ENCODE data around the gene HSP90AB1.

The HSP90AB1 gene

GRCh38 chr6:44246663-44247337 lies at the start of gene HSP90AB1:
Gene HSP90AB1 (plus strand): TSS chr6:44247101. CDS start chr6:44248630, 1,529 bp downstream.
- peak; percentile 92 for DNase-seq (ENCODE audit: low read depth)

- no peak for DNase-seq (ENCODE audit: low read depth)
Measured at GRCh38 chr6:44198684-44199083, 48.2 kb upstream of the HSP90AB1 start.

DNA sequence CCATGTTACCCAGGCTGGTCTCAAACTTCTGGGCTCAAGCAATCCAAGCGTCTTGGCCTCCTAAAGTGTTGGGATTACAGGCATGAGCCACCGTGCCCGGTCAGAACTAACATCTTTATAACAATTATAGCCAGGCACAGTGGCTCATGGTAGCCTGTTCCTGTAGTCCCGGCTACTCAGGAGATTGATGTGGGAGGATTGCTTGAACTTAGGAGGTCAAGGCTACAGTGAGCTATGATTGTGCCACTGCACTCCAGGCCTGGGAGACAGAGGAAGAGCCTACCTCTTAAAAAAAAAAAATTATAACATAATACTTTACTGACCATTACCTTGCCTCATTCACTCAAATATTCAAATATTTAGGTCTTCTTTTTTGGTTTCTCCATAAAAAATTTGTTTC lies 47.0 kb upstream of the HSP90AB1 start:
- DNase-seq (ENCODE audit: low read depth): no peak

DNA sequence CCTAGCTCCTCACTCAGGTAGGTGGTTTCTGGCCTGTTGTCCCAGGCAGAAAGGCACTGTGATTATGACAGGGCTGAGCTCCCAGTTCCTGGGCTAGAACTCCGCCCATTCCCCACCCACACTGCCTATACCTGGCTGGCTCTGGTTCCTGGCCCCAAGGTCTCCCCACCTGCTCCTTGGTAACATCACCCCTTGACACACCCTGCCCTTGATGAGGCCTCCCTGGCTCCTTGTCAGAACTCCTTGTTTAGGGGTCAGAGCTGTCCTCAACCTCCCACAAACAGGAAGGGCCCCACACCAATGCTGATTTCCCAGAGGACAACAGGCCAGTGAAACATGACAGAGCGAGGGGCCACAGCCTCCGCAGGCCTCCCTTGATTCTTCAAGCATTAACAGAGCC lies 45.7 kb upstream of the HSP90AB1 start:
- DNase-seq (ENCODE audit: low read depth): no peak

DNA sequence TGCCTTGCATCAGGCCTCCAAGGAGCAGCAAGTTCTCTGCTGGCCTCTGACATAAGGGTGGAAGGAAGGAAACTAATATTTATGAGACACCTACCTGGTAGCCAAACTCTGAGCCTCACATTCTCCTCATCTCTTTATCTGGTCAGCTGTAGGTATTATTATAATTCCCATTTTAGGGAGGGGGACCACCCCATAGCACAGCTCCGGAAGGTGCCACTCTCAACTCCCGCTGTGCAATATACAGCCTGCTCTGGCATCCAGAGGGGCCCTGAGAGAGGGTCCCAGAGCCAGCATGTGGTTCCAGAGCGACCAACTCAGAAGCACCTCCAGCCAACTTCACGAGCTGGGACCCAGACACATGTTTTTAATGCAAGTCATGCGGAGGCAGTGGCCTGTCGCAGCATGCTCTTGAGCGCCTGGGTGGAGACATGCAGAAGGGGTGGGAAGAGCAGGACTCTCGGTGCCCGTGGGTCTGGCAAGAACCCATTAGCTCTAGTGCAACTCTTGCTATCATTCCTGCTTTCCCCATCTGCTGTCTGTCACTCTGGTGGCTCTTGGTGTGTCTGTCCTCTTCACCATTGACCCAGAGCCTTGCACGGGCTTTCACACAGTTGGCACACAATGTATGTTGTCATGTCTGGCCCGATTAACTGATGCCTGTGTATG lies 45.1 kb upstream of the HSP90AB1 start:
- DNase-seq (ENCODE audit: low read depth): no peak

GRCh38 chr6:44202332-44202971 lies 44.4 kb upstream of the HSP90AB1 start:
- no peak for DNase-seq (ENCODE audit: low read depth)

DNA sequence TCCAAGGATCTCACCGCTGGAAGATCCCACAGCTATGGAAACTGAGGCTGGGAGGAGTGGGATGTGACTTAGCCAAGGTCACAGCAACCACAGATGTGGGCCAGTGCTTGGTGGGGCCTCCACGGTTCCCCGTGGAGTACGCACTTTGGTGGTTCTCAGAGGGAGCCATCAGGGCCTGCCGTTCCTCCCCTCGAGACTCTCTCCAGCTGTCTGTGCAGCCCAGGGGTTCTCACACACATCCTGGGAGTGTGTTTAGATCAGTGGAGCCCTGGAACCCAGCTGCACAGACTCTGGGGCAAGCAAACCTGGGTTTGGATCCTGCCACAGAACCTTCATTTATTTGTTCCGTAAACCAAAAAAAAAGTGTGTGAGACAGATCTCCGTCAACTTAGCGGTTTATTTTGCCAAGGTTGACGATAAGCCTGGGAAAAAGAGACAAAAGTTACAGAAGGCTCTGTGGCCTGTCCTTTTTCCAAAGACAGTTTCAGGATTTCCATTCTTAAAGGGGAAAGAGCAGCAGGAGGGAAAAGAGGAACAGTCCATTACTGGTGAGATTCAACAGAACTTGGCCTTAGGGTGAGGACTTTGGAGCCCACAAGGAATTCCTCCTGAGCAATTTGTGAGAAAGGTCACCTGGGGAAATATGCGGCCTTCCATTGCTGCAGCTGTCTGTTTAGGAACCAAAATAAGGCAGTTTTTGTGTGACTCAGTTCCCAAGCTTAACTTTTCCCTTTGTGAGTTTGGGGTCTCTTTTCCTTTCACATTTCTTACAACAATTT lies 43.7 kb upstream of the HSP90AB1 start:
- DNase-seq (ENCODE audit: low read depth): no peak

- DNase-seq (ENCODE audit: low read depth): no peak
Measured at GRCh38 chr6:44203955-44204354, 42.9 kb upstream of the HSP90AB1 start.

- DNase-seq (ENCODE audit: low read depth): no peak
Measured at GRCh38 chr6:44207966-44208365, 38.9 kb upstream of the HSP90AB1 start.

- DNase-seq (ENCODE audit: low read depth): no peak
Measured at GRCh38 chr6:44211284-44211683, 35.6 kb upstream of the HSP90AB1 start.

DNA sequence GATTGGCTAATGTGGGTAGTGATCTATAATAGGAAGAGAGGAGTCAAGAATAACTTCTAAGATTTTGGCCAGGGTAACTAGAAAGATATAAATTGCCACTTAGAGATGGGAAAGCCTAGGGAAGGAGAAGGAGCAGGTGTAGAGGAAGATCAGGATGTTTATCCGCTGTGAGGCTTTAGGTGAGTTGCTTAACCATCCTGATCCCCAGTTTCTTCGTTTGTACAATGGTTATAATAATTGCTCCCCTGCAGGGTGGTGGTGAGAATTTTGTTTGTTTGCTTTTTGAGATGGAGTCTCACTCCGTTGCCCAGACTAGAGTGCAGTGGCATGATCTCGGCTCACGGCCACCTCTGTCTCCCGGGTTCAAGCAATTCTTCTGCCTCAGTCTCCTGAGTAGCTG lies 32.6 kb upstream of the HSP90AB1 start:
- DNase-seq (ENCODE audit: low read depth): no peak

- DNase-seq (ENCODE audit: low read depth): no peak
Measured at GRCh38 chr6:44216677-44217331, 30.1 kb upstream of the HSP90AB1 start, which contains the start of gene MYMX. Gene MYMX (plus strand): TSS chr6:44216926. CDS start chr6:44217472, 546 bp downstream.

DNA sequence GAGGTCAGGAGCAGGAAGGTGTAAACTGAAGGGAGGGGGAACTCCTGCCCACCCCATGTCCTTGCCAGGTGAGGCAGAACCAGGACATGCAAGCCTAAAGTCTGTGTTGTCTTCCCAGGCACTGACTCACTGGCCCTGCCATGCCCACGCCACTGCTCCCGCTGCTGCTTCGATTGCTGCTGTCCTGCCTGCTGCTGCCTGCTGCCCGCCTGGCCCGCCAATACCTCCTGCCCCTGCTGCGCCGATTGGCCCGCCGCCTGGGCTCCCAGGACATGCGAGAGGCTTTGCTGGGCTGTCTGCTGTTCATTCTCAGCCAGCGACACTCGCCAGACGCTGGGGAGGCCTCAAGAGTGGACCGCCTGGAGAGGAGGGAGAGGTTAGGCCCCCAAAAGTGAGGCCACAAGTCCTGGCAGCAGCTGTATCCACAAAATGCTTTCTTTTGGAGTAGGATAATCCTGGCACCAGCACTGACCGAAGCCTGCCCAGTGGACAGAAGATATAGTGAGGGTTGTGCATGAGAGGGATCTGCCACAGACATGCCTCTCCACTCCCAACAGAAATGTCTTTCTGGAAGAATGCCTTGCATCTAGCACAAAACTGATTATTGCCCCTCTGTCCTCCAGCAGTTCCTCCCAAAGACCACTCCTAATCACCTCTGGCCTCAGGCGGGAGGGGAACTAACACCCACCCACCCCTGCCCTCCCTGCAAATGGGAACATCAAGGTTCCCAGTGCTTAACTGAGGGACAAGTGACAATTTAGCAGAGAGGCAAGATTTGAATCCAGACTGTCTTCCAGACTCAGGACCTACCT lies 29.4 kb upstream of the HSP90AB1 start:
- no peak for DNase-seq (ENCODE audit: low read depth)

GRCh38 chr6:44219053-44219814 lies 27.7 kb upstream of the HSP90AB1 start:
- no peak for DNase-seq (ENCODE audit: low read depth)

DNA sequence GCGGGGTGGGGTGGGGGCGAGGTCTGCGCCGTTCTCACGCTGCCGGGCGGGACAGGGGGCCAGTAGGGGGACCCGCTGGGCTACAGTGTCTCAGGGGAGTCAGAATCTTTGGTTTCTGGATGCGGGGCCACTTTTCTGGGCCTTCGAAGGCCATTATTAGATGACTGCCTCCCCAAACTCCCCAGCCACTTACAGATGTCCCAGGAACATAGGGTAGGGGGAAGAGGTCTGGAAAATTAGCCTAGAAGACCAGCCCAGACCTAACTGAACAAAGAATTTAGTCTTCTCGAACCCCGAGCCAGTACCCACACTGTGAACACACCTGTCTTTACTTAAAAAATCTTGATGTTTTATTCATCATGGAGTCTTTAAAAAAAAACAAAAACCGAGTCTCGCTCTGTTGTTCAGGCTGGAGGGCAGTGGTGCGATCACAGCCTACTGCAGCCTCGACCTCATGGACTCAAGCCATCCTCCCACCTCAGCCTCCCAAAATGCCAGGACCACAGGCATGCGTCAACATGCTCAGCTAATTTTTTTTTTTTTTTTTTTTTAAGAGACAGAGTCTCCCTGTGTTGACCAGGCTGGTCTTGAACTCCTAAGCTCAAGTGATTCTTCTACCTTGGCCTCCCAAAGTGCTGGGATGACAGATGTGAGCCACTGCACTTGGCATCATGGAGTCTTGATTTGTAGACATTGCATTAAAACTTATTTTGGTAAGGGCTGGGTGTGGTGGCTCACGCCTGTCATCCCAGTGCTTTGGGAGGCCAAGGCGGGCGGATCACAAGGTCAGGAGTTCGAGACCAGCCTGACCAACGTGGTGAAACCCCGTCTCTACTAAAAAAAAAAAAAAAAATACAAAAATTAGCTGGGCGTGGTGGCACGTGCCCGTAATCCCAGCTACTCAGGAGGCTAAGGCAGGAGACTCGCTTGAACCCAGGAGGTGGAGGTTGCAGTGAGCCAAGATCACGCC lies 26.8 kb upstream of the HSP90AB1 start:
- no peak for DNase-seq (ENCODE audit: low read depth)

DNA sequence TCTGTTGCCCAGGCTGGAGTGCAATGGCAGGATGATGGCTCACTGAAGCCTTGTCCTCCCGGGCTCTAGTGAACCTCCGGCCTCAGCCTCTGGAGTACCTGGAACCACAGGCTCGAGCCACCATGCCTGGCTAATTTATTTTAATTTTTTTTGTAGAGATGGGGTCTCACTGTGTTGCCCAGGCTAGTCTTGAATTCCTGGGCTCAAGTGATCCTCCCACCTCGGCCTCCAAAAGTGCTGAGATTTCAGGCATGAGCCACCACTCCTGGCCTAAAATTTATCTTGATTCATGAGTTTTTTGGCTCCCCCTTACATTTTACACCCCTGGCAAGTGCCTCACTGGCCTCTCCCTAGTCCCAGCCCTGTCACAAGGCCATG lies 26.0 kb upstream of the HSP90AB1 start:
- no peak for DNase-seq (ENCODE audit: low read depth)

- peak; percentile 45 for DNase-seq (ENCODE audit: low read depth)
Measured at GRCh38 chr6:44221291-44221960, 25.5 kb upstream of the HSP90AB1 start.

DNA sequence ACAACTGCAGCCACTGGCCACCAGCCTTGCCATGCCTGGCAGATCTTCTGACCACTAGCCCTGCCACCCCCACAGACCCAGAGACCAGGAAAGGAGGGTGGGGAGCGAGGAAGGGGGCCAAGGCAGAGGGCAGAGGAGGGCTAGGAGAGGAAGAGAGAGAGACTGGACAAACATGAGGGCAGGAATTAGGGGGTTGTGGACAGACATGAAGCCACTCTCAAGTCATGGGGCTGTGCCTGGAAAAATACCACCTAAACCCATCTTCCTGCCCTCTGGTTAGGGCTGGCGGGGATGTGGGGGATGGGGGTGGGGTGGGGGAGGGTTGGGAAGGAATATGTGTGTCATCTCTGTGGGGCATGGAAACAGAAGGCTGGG lies 25.0 kb upstream of the HSP90AB1 start:
- no peak for DNase-seq (ENCODE audit: low read depth)

Data from stimulated activated CD8-positive, alpha-beta memory T cell treated with anti-CD3 and anti-CD28 coated beads, Interleukin-12 subunit alpha, Interleukin-12 subunit beta, amount 100 ng/mL, for 1 hour (primary cell).